ENCODE results near the gene NFATC1. TPM values are rescaled to one million over a fixed set of nuclear protein-coding genes. Genes with fewer than 3 reads are reported as not detected.
A peak's percentile ranks its signal among the peaks of the same experiment; 100 is the strongest.

NFATC1 gene
- total RNA-seq, 3 donors from 2014 or later: 62.7 to 80.8 (median 75.2) TPM

DNA sequence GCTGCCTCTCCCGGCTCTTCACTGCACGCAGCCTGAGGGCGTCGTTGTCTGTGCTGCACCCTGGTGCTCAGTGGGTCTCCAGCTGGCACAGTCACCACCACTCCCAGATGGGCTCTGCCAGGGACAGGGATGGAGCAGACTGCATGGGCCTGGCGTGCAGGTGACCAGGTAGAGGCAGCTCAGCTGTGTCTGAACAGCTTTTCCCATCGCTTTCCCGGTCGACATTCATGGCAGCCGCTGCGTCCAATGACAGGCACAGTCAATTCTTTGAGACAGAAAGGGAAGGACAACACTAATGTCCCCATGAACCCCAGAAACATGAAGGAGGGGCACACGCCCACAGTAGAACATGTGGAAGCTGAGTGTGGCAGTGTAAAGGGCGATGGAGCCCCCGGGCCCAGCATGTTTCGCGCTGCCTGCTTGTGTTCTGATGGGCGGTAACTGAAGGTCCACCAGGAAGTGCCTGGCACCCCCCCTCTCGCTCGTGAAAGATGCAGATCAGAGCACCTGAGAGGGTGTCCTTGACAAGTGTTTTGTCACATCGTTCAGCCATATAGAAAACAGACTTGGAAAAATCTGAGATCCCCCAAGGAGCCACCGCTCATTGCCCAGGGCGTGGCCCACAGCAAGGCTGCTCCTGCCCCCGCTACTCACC lies 122.4 kb downstream of the NFATC1 start:
- Mint-ChIP-seq H3K4me1 (ENCODE audit: low read depth) (peaks cover 70% of the 10 kb centered on the region), H3K4me3 (no peak overlapping the region), H3K36me3 (ENCODE audit: insufficient read depth) (peaks cover 6% of the 10 kb centered on the region), H3K27me3 (ENCODE audit: low read depth) (no peaks in the 10 kb centered on the region), H3K9me3 (no peaks in the 10 kb centered on the region)
- no peak for ATAC-seq
- DNase-seq: no peak

DNA sequence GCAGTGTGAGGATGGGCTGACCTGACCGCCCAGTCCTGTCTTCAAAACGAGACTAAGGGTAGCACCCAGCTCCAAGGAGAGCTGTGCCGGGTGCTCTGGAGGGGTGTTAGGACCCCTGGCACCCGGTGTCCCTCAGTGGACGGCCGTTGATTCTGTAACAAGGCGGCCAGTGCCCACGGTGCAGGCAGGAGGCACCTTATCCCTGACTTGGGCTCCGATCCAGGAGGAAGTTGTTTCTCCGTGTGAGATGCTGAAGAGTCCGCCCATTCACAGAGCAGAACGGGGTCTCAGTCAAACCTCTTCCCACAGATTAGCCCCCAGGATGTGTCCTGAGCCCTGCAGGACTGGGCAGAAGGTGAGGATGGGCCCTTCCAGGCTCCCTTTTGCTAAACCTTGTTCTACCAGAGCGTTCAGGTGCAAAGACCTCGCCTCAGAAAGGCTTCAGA lies 123.0 kb downstream of the NFATC1 start:
- H3K4me3 Mint-ChIP-seq: no peak overlapping the region
- H3K4me1 Mint-ChIP-seq (ENCODE audit: low read depth): peaks cover 75% of the 10 kb centered on the region
- H3K27me3 Mint-ChIP-seq (ENCODE audit: low read depth): no peaks in the 10 kb centered on the region
- peaks cover 6% of the 10 kb centered on the region for H3K36me3 Mint-ChIP-seq (ENCODE audit: insufficient read depth)
- DNase-seq (no peak), ATAC-seq (no peak)
- no peaks in the 10 kb centered on the region for H3K9me3 Mint-ChIP-seq

DNA sequence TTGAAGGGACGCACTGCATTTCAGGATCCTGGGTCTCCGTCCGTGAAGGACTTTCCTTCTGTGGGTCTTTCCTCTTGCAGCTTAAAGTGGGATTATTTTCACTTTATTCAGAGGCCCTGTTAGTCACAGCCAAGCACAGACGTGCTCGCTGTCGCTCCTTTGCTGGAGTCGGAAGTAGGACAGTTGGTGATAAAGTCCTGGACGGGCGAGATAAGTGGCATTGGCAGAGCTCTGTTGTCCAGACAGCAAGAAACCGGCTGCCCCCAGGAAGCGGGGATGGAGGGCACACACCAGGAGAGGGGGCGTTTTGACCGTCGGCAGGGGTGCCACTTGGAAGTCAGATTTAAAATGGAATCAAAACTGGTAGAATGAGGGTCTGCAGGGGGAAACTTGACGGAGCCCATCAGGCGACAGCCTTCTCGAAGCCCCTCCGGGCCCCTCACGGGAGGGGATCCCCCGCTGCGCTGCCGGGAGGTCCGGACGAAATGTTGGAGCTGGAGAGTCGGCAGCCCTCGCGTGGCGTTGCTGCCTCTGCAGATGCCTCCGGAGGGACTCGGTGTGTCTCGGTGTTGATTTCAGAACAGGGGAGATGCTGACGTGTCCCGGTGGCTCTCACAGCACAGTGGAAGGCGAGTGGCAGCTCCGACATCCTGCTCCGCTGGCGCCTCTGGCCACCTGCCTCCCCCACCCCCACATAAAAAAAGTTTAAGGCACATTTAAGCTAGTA lies 124.2 kb downstream of the NFATC1 start:
- H3K27me3 Mint-ChIP-seq (ENCODE audit: low read depth): no peaks in the 10 kb centered on the region
- peaks cover 83% of the 10 kb centered on the region for H3K4me1 Mint-ChIP-seq (ENCODE audit: low read depth)
- peaks cover 6% of the 10 kb centered on the region for H3K36me3 Mint-ChIP-seq (ENCODE audit: insufficient read depth)
- peak overlapping the region; percentile 70 for H3K4me3 Mint-ChIP-seq
- DNase-seq: peak; percentile 36
- H3K9me3 Mint-ChIP-seq: no peaks in the 10 kb centered on the region
- no peak for ATAC-seq

DNA sequence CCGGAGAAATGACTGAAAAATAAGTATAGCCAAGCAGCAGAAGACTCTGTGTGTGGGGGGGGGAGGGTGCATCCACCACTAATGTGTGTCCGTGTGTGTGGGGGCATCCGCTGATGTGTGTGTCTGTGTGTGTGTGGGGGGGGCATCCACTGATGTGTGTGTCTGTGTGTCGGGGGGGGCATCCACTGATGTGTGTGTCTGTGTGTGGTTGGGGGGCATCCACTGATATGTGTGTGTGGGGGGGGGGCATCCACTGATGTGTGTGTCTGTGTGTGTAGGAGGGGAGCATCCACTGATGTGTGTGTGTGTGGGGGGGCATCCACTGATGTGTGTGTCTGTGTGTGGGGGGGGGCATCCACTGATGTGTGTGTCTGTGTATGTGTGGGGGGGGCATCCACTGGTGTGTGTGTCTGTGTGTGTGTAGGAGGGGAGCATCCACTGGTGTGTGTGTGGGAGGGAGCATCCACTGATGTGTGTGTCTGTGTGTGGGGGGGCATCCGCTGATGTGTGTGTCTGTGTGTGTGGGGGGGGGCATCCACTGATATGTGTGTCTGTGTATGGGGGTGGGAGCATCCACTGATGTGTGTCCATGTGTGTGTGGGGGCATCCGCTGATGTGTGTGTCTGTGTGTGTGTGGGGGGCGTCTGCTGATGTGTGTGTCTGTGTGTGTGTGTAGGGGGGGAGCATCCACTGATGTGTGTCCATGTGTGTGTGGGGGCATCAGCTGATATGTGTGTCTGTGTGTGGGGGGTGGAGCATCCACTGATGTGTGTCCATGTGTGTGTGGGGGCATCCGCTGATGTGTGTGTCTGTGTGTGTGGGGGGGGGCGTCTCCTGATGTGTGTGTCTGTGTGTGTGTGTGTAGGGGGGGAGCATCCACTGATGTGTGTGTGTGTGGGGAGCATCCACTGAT lies 125.0 kb downstream of the NFATC1 start:
- Mint-ChIP-seq H3K4me1 (ENCODE audit: low read depth) (peaks cover 84% of the 10 kb centered on the region), H3K9me3 (no peaks in the 10 kb centered on the region), H3K36me3 (ENCODE audit: insufficient read depth) (peaks cover 6% of the 10 kb centered on the region), H3K27me3 (ENCODE audit: low read depth) (no peaks in the 10 kb centered on the region), H3K4me3 (peak overlapping the region; percentile 70)
- ATAC-seq (no peak), DNase-seq (no peak)

DNA sequence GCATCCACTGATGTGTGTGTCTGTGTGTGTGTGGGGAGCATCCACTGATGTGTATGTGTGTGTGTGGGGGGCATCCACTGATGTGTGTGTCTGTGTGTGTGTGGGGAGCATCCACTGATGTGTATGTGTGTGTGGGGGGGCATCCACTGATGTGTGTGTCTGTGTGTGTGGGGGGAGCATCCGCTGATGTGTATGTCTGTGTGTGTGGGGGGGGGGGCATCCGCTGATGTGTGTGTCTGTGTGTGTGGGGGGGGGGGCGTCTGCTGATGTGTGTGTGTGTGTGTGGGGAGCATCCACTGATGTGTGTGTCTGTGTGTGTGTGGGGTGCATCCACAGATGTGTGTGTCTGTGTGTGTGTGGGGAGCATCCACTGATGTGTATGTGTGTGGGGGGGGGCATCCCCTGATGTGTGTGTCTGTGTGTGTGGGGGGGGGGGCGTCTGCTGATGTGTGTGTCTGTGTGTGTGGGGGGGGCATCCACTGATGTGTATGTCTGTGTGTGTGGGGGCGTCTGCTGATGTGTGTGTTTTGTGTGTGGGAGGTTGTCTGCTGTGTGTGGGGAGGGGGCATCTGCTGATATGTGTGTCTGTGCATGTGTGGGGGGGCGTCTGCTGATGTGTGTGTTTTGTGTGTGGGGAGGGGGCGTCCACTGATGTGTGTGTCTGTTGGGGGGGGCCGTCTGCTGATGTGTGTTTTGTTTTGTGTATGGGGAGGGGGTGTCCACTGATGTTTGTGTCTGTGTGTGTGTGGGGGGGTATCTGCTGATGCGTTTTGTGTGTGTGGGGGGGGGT lies 125.9 kb downstream of the NFATC1 start:
- no peaks in the 10 kb centered on the region for H3K27me3 Mint-ChIP-seq (ENCODE audit: low read depth)
- peaks cover 6% of the 10 kb centered on the region for H3K36me3 Mint-ChIP-seq (ENCODE audit: insufficient read depth)
- H3K4me3 Mint-ChIP-seq: peak overlapping the region; percentile 78
- H3K9me3 Mint-ChIP-seq: no peaks in the 10 kb centered on the region
- DNase-seq (peak; percentile 7), ATAC-seq (no peak)
- peaks cover 78% of the 10 kb centered on the region for H3K4me1 Mint-ChIP-seq (ENCODE audit: low read depth)

DNA sequence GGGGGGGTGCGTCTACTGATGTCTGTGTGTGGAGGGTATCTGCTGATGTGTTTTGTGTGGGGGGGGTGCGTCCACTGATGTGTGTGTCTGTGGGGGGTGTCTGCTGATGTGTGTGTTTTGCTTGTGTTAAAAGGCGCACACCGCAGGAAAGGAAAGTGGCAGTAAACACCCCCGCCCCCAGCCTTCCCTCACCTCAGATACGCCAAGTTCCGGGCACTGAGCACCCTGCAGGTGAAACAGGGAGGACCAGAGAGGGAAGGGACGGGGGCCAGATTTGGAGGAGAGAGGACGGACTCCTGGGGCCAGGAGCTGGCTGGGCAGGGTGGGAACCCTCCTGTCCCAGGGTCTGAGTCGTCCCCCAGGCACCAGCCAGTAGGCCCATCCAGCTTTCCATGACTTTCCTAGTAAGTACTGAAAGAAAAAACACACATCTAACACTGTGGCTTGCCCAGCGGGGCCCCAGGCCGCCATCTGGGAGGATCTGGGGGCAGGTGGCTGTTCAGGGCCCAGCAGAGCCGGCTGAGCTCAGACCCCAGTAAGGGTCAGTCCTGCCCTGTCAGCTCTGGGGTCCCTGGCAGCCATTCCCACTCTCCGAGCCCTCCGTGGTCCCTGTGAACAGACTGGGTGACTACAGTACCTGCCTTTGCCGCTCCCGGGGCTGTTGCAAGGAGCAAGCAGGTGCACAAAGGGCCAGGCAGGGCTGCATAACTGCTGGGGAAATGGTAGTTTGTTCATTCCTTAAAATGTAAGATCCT lies 126.9 kb downstream of the NFATC1 start:
- peak; percentile 60 for DNase-seq
- Mint-ChIP-seq H3K27me3 (ENCODE audit: low read depth) (no peaks in the 10 kb centered on the region), H3K36me3 (ENCODE audit: insufficient read depth) (peaks cover 7% of the 10 kb centered on the region), H3K9me3 (no peaks in the 10 kb centered on the region), H3K4me1 (ENCODE audit: low read depth) (peaks cover 68% of the 10 kb centered on the region), H3K4me3 (peak overlapping the region; percentile 78)
- peak; percentile 0 to 8 for ATAC-seq

DNA sequence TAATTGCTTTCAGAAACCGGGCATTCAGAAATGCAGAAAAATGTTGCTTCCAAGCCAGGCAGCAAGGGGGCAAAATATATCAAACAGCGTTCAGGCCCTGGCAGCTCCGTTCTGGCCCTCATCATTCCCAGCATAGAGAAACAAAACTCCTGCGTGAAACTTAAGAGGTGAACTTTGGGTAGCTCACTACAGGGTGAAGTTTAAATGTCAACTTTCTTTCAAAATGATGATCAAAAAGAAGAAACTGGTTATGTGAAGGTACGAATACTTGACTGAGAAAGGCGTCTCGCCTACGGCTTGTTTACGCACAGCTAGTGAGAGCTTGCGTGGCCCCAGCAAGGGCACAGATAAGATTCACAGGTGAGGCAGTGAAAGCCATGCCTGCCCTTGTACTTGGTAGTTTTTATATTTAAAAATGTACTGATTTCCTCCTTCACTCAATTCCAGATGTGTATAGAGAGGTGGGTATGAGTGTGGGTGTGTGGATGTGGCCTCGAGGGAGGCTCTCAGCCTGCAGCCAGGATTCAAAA lies 127.5 kb downstream of the NFATC1 start:
- ATAC-seq: peak; percentile 73 to 76

DNA sequence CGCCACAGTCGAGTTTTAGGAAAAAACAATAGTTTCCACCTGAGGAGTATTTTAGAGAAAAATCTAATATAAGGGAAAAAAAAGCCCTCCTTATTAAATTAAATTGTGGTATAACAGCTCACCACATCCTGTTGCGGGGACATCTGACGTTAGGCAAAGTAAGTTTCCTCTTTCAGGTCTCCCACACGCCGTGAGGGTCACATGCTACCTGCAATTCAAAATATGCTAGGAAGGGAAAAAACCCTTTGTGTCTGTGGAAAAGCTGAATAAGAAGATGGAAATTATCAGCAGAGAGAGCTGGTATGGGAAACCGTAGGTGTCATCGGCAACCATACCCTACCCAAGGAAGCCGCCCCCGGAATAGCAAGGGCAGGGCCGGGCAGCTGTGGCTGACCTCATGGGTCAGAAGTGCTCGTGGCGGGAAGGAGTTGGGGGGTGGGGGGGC lies 128.0 kb downstream of the NFATC1 start:
- Mint-ChIP-seq H3K27me3 (ENCODE audit: low read depth) (no peaks in the 10 kb centered on the region), H3K9me3 (no peaks in the 10 kb centered on the region), H3K4me1 (ENCODE audit: low read depth) (peaks cover 58% of the 10 kb centered on the region), H3K36me3 (ENCODE audit: insufficient read depth) (peaks cover 17% of the 10 kb centered on the region), H3K4me3 (peak overlapping the region; percentile 78)
- peak; percentile 71 for DNase-seq
- ATAC-seq: peak; percentile 57 to 60

More for the DNA sequence above, 127.5 kb downstream of the NFATC1 start:
- Mint-ChIP-seq H3K4me3 (peak overlapping the region; percentile 78), H3K4me1 (ENCODE audit: low read depth) (peaks cover 61% of the 10 kb centered on the region), H3K9me3 (no peaks in the 10 kb centered on the region), H3K36me3 (ENCODE audit: insufficient read depth) (peaks cover 12% of the 10 kb centered on the region), H3K27me3 (ENCODE audit: low read depth) (no peaks in the 10 kb centered on the region)
- peak; percentile 56 for DNase-seq

DNA sequence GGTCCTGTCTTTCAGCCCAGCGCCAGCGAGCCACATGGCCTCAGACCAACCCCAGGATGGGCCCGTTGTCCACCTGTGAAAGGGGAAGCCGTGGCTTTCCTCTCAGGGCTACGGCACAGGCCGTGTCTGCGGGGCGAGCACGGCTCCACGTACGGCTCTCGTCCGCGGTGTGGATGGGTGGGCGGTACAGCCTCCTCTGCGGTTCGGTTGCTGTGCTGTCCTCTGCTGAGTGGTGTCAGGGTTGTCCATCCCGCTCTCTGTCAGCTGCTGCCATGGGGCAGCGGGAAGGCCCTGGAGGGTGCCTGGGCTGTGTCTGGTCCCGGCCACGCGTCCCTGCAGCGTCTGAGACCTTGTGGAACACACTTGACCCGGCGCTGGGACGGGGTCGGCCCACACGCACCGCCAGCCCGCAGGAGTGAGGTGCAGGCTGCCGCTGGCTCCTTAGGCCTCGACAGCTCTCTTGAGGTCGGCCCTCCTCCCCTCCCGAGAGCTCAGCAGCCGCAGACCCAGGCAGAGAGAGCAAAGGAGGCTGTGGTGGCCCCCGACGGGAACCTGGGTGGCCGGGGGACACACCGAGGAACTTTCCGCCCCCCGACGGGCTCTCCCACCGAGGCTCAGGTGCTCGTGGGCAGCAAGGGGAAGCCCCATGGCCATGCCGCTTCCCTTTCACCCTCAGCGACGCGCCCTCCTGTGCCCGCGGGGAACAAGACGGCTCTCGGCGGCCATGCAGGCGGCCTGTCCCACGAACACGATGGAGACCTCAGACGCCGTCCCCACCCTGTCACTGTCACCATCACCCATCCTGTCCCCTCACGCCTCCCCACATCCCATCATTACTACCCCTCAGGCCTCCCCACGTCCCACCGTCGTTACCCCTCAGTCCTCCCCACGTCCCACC lies 128.7 kb downstream of the NFATC1 start:
- DNase-seq (peak; percentile 45), ATAC-seq (peak; percentile 47)
- Mint-ChIP-seq H3K36me3 (ENCODE audit: insufficient read depth) (peaks cover 24% of the 10 kb centered on the region), H3K4me1 (ENCODE audit: low read depth) (peaks cover 55% of the 10 kb centered on the region), H3K4me3 (peak overlapping the region; percentile 78), H3K9me3 (no peaks in the 10 kb centered on the region), H3K27me3 (ENCODE audit: low read depth) (no peaks in the 10 kb centered on the region)

DNA sequence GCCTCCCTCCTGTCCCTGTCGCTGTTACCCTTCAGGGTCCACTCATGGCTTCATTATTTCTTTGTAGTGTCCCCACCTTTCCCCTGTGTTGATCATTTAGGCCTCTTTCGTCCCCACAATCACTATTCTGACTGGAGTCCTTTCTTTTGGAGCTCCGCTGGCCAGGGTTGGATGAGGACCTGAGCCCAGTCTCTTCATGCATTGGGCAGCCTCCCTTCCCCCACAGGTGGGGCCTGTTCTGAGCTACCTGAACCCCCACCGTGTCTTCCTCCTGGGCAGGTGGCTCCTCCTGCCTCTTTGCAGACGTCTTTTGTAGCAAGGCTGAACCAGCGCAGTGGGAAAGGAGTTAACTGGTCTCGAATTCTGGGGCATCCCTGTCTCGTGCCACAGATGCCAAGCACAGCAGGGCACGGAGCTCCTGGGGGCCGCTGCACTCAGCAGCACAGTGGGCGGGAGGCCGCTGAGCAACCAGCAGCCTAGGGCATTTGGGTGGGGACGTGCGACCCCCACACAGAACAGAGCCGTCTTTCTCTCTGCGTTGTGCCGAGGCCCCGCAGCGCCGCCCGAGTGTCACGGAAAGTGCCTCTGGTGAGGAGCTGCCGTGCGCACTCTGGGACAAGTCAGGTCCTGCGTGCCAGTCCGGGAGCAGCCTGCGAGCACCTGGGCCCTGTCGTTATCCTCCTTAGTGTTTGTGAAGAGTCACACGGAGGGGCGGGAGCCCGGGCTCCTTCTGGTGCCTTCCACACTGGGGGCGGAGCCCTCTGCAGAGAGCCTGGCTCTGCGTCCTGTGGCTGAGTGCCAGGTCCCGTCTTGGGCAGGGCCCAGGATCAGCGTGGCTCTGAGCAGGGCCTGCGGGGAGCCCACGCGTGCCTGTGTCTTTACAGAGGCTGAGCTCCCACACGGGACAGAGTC lies 130.1 kb downstream of the NFATC1 start:
- H3K27me3 Mint-ChIP-seq (ENCODE audit: low read depth): no peaks in the 10 kb centered on the region
- no peak for ATAC-seq
- H3K9me3 Mint-ChIP-seq: no peaks in the 10 kb centered on the region
- peaks cover 43% of the 10 kb centered on the region for H3K4me1 Mint-ChIP-seq (ENCODE audit: low read depth)
- no peak overlapping the region for H3K4me3 Mint-ChIP-seq
- peaks cover 24% of the 10 kb centered on the region for H3K36me3 Mint-ChIP-seq (ENCODE audit: insufficient read depth)
- no peak for DNase-seq

Measured in activated T-cell treated with anti-CD3 and anti-CD28 coated beads, Interleukin-2, amount 50 U/mL, for 4 hours (primary cell).